NB4 (cell line): ENCODE data around the gene ATG4B.
"Not testable (repeated sequence)": the region's sequence is repeated elsewhere in the genome, so short reads cannot be mapped to it uniquely, and the experiment has no call there.

ENCODE experiments used
- CTCF ChIP-seq: IDR thresholded peaks from one replicate; pipeline ENCODE4 v1.5.1; 2012; ENCODE audit warnings: low read depth, low read length
- POLR2A ChIP-seq: IDR thresholded peaks from 2 replicates; pipeline ENCODE4 v1.6.1; 2011; ENCODE audit warnings: mild to moderate bottlenecking; ENCODE audit not compliant: insufficient read length; ENCODE audit errors: extremely low read depth

GRCh38 chr2:241589863-241590262, 47.6 kb upstream of the ATG4B start:
- not testable (repeated sequence) for TF ChIP-seq CTCF, POLR2A
